HUES6 (cell line): ENCODE data around the gene OAS3.
"Not testable (repeated sequence)": the region's sequence is repeated elsewhere in the genome, so short reads cannot be mapped to it uniquely, and the experiment has no call there.

Experiments
- H3K27ac ChIP-seq: 2 replicates; pipeline ENCODE4 v1.7.0; 2013; ENCODE audit warnings: low read depth, mild to moderate bottlenecking, low read length, inconsistent platforms
- H3K27me3 ChIP-seq: 2 replicates; pipeline ENCODE4 v1.6.1; 2013; ENCODE audit warnings: low read length; ENCODE audit not compliant: control insufficient read depth, insufficient read depth
- H3K36me3 ChIP-seq: 2 replicates; pipeline ENCODE4 v1.6.1; 2013; ENCODE audit warnings: low read length; ENCODE audit not compliant: control insufficient read depth, insufficient read depth
- H3K4me1 ChIP-seq: 2 replicates; pipeline ENCODE4 v1.6.1; 2013; ENCODE audit warnings: low read length; ENCODE audit not compliant: control insufficient read depth, insufficient read depth
- H3K4me3 ChIP-seq: 2 replicates; pipeline ENCODE4 v1.5.1; 2013; ENCODE audit warnings: low read depth, low read length
- H3K9ac ChIP-seq: one replicate; pipeline ENCODE4 v1.6.1; 2013; ENCODE audit warnings: mild to moderate bottlenecking, low read length
- H3K9me3 ChIP-seq: 2 replicates; pipeline ENCODE4 v1.6.1; 2013; ENCODE audit warnings: low read depth, low read length; ENCODE audit not compliant: control insufficient read depth, insufficient read depth

OAS3 gene

GRCh38 chr12:112906712-112907414 is 31.4 kb upstream of the OAS3 start, which contains the start of gene OAS1:
OAS1 (plus strand) TSS chr12:112906962; CDS start chr12:112907040, 78 bp downstream.
- no peak within 1 kb of the TSS for H3K9ac ChIP-seq

DNA sequence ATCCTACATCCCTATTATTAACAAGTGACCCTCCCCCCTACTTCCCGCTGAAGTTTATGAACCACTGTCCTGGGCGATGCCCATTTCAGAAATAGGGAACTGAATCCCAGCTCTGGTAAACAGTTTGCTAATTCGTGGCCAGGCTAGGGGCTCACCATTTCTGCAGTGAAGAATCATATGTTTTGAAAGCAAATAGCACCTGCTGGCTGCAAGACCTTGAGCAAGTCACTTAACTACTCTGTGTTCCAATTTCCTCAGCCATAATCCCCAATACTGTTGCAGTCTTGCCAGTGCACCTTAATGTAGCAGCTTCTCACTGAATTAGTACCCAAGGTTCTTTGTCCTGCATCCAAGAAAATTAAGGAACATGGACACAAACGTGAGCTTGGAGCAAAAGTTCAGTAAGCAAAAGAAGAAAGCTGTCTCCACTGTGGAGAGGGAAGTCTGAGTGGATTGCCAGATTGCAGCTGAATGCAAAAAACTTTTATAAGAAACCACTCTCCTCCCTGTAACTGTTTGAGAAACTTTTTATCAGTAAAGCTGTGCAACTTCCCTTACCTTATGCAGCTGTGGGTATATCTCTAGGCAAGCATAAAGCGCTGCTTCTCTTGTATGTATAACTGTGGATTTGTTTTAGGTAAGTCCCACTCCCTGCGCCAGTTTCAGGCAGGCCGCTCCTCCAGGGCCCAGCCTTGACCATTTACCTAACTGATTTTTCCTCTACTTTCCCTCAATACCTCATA is 30.7 kb upstream of the OAS3 start:
- H3K9ac ChIP-seq, result no peak overlapping the region
- H3K4me3 ChIP-seq, result no peak overlapping the region
- H3K4me1 ChIP-seq, result no peaks in the 10 kb centered on the region
- peaks cover 22% of the 10 kb centered on the region for H3K9me3 ChIP-seq
- no peak overlapping the region for H3K27ac ChIP-seq
- H3K36me3 ChIP-seq, result no peaks in the 10 kb centered on the region
- peaks cover 6% of the 10 kb centered on the region; the same call in 1 of the 2 replicates for H3K27me3 ChIP-seq

More at GRCh38 chr12:112906712-112907414, 31.4 kb upstream of the OAS3 start, which contains the start of gene OAS1:
- Histone ChIP-seq H3K27ac (no peak within 1 kb of the TSS), H3K4me3 (no peak within 1 kb of the TSS), H3K36me3 (no peaks in the 10 kb centered on the region), H3K4me1 (no peaks in the 10 kb centered on the region), H3K9me3 (peaks cover 16% of the 10 kb centered on the region), H3K27me3 (peaks cover 6% of the 10 kb centered on the region; the same call in 1 of the 2 replicates)

DNA sequence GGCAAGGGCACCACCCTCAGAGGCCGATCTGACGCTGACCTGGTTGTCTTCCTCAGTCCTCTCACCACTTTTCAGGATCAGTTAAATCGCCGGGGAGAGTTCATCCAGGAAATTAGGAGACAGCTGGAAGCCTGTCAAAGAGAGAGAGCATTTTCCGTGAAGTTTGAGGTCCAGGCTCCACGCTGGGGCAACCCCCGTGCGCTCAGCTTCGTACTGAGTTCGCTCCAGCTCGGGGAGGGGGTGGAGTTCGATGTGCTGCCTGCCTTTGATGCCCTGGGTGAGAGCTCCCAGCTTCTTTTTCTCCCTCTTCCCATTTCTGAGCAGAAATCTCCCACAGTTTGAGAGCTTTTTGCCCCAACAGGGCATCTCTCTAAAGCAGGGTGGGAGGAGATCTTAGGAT is 29.7 kb upstream of the OAS3 start:
- Histone ChIP-seq H3K27ac (no peak overlapping the region), H3K9ac (no peak overlapping the region), H3K27me3 (peaks cover 6% of the 10 kb centered on the region; the same call in 1 of the 2 replicates), H3K4me3 (no peak overlapping the region), H3K36me3 (no peaks in the 10 kb centered on the region), H3K9me3 (peaks cover 28% of the 10 kb centered on the region), H3K4me1 (no peaks in the 10 kb centered on the region)

DNA sequence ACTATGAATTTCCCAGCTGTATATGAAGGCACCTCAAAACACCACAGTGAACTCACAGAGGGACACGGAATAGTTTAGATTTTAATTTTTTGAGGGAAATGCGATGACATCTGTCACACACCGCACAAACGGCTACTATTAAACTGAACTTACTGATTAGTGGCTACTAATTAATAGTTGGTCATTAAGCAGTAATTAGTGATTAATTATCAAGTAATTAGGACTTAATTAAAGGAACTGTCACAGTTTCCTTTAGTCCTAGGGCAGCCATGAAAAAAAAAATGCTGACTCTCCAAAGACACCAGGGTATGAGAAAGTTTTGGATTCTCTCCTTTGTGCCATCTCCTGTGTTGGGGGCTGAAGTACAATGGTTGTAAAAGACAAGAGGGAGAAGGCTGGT is 28.6 kb upstream of the OAS3 start:
- no peak overlapping the region for H3K27ac ChIP-seq
- no peaks in the 10 kb centered on the region for H3K4me1 ChIP-seq

DNA sequence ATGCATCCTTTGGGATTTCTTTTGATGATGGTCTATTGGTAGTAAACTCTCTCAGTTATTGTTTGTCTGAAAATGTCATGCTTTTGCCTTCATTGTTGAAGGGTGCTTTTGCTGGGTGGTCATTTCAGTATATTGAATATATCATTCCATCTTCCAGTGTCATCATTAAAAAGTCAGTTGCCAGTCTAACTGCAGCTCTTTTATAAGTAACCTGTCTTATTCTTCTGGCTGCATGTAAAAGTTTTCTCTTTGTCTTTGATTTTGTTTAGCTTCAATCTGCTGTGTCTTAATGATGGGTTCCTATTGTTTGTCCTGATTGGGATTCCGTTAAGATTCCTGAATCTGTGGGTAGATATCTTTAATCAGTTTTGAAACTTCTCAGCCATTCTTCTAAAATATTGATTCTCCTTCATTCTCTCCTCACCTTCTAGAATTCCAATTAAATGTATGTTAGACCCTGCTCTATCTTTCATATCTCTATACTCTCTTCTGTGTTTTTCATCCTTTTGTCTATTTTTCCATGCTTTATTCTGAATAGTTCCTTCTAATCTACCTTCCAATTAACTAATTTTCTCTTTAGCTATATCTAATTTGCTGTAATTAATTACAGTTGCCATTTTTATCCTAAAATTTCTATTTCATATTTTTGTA is 25.1 kb upstream of the OAS3 start:
- H3K27ac ChIP-seq, result no peak overlapping the region
- no peak overlapping the region for H3K4me3 ChIP-seq
- H3K9me3 ChIP-seq, result peaks cover 15% of the 10 kb centered on the region; the same call in 1 of the 2 replicates
- H3K27me3 ChIP-seq, result peaks cover 6% of the 10 kb centered on the region; the same call in 1 of the 2 replicates
- no peaks in the 10 kb centered on the region for H3K4me1 ChIP-seq
- no peak overlapping the region for H3K9ac ChIP-seq
- H3K36me3 ChIP-seq, result no peaks in the 10 kb centered on the region

More for the DNA sequence above, 28.6 kb upstream of the OAS3 start:
- Histone ChIP-seq H3K9me3 (peaks cover 21% of the 10 kb centered on the region), H3K36me3 (no peaks in the 10 kb centered on the region), H3K4me3 (no peak overlapping the region), H3K27me3 (peaks cover 6% of the 10 kb centered on the region; the same call in 1 of the 2 replicates), H3K9ac (no peak overlapping the region)

DNA sequence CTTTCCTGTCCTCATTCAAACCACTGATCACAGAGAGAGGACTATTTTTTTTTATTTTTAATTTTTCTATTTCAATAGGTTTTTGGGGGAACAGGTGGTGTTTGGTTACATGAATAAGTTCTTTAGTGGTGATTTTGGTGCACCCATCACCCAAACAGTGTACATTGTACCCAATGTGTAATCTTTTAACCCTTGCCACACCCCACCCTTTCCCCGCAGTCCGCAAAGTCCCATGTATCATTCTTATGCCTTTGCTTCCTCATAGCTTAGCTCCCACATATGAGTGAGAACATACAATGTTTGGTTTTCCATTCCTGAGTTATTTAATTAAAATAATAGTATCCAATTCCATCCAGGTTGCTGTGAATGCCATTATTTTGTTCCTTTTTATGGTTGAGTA is 24.4 kb upstream of the OAS3 start:
- H3K27me3 ChIP-seq, result peaks cover 11% of the 10 kb centered on the region; the same call in 1 of the 2 replicates
- not testable (repeated sequence) for H3K4me3 ChIP-seq, H3K9ac ChIP-seq, H3K36me3 ChIP-seq, H3K27ac ChIP-seq, H3K4me1 ChIP-seq
- peaks cover 15% of the 10 kb centered on the region; the same call in 1 of the 2 replicates for H3K9me3 ChIP-seq

DNA sequence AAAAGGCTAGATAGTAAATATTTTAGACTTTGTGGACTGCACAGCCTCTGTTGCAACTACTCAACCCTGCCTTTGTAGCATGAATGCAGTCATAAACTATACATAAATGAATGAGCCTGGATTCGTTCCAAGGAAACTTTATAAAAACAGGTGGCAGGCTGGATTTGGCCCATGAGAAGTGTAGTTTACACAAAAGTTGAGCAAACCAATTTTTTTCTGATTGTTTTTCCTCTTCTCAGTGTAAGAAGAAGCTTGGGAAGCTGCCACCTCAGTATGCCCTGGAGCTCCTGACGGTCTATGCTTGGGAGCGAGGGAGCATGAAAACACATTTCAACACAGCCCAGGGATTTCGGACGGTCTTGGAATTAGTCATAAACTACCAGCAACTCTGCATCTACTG is 22.0 kb upstream of the OAS3 start:
- H3K36me3 ChIP-seq, result no peaks in the 10 kb centered on the region
- peaks cover 21% of the 10 kb centered on the region; the same call in 1 of the 2 replicates for H3K27me3 ChIP-seq
- H3K4me1 ChIP-seq, result no peaks in the 10 kb centered on the region
- H3K9ac ChIP-seq, result no peak overlapping the region
- peaks cover 15% of the 10 kb centered on the region; the same call in 1 of the 2 replicates for H3K9me3 ChIP-seq
- no peak overlapping the region for H3K27ac ChIP-seq
- H3K4me3 ChIP-seq, result no peak overlapping the region

DNA sequence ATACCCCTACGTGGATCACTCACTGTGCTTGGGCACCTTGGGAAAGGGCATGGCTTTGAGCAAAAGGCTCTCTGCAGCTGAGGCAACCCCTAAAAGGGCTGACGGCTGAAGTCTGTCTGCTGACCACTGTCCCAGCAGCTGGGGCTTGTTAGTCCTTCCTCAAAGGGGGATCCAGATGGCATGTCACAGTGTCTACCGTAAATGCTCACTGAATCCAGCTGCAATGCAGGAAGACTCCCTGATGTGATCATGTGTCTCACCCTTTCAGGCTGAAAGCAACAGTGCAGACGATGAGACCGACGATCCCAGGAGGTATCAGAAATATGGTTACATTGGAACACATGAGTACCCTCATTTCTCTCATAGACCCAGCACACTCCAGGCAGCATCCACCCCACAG is 19.2 kb upstream of the OAS3 start:
- Histone ChIP-seq H3K4me1 (no peaks in the 10 kb centered on the region), H3K9ac (no peak overlapping the region), H3K36me3 (no peaks in the 10 kb centered on the region), H3K27me3 (peaks cover 28% of the 10 kb centered on the region), H3K9me3 (no peaks in the 10 kb centered on the region), H3K27ac (no peak overlapping the region), H3K4me3 (no peak overlapping the region)

DNA sequence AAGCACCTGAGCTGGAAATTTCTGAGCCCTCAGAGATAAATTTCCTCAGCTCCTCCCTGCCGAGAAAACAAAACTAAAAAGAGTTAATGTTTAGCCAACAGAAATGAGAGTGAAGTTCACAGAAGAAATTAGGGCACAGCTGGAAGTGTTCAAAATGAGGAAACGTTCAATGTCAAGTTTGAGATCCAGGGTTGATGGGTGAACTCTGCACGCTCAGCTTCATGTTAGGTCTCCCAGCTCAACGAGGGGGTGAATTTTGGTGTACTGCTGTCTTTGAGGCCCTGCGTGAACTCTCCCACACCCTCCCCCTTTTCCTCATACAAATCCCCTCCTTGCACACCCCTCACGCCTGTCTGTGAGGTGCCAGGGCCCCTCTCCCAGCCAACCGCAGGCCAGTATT is 13.3 kb upstream of the OAS3 start:
- Histone ChIP-seq H3K4me1 (no peaks in the 10 kb centered on the region), H3K4me3 (no peak overlapping the region), H3K9me3 (peaks cover 18% of the 10 kb centered on the region), H3K36me3 (no peaks in the 10 kb centered on the region), H3K9ac (no peak overlapping the region), H3K27ac (no peak overlapping the region), H3K27me3 (peaks cover 13% of the 10 kb centered on the region)

- H3K27me3 ChIP-seq, H3K27ac ChIP-seq, H3K36me3 ChIP-seq, H3K4me1 ChIP-seq, H3K4me3 ChIP-seq, H3K9ac ChIP-seq: not testable (repeated sequence)
- H3K9me3 ChIP-seq, result peaks cover 20% of the 10 kb centered on the region
Observed at GRCh38 chr12:112926416-112927033, 11.7 kb upstream of the OAS3 start.
